ENCODE results near the gene KLHL29. TPM values are rescaled to one million over a fixed set of nuclear protein-coding genes. Genes with fewer than 3 reads are reported as not detected.

Gene KLHL29
- total RNA-seq, 1 experiment from 2014 or later: 2.4 TPM

DNA sequence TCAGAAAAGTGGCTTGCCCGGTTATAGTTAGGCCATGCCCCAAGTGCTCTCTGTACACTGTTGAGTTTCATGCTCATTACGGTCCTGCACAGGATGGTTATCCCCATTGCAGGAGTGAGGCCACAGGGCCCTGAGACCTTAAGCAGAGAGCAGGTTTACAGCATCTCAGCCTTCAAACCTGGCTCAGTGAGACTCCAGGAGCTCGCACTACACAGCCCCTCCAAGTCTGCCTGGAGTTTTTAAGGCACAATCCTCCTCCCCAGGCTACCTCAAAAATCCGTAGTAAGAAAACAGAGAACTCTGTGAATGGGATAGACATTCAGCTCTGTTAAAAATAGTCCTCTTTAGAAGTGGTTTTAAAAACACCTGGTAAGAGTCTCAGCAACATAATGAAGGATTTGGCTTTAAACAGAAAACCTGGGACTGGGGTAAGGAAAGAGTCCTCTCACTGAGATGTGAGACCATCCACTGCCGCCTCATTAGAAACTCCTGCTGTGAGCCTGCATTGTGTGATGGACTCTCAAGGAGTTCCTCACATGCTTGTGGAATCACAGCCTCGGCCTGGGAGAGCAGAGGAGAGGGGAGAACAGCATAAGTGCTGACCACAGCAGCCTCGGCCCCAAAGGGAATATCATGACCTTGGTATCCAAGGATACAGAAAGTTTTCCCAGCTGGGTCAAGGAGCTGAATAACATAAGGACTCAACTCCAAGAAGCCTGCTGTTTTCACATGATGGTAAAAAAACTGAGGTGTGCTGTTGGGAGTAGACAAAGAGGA, 327.2 kb downstream of the KLHL29 start:
- H3K9me3 Mint-ChIP-seq: no peaks in the 10 kb centered on the region
- peaks cover 20 to 29% of the 10 kb centered on the region in 2 experiments for H3K4me1 Mint-ChIP-seq
- peak; percentile 74 for DNase-seq
- TF ChIP-seq, protein P1, sequence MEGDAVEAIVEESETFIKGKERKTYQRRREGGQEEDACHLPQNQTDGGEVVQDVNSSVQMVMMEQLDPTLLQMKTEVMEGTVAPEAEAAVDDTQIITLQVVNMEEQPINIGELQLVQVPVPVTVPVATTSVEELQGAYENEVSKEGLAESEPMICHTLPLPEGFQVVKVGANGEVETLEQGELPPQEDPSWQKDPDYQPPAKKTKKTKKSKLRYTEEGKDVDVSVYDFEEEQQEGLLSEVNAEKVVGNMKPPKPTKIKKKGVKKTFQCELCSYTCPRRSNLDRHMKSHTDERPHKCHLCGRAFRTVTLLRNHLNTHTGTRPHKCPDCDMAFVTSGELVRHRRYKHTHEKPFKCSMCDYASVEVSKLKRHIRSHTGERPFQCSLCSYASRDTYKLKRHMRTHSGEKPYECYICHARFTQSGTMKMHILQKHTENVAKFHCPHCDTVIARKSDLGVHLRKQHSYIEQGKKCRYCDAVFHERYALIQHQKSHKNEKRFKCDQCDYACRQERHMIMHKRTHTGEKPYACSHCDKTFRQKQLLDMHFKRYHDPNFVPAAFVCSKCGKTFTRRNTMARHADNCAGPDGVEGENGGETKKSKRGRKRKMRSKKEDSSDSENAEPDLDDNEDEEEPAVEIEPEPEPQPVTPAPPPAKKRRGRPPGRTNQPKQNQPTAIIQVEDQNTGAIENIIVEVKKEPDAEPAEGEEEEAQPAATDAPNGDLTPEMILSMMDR (conservative IDR thresholded peaks at IDR 0.05): no peak
- H2BK120ac ChIP-seq (ENCODE audit: low read depth, low read length, poor library complexity, severe bottlenecking): no peak overlapping the region
- H3K18ac ChIP-seq (ENCODE audit: insufficient read length, low read depth, low read length): no peak overlapping the region
- H3K27ac ChIP-seq (ENCODE audit: insufficient read length, low read depth, low read length): no peak overlapping the region
- H4K8ac ChIP-seq (replicated peaks; ENCODE audit: insufficient read length, low read depth, low read length): no peak overlapping the region
- no peak overlapping the region; a peak in 1 of 5 replicates for H3K4me3 Mint-ChIP-seq
- no peaks in the 10 kb centered on the region for H3K23me2 ChIP-seq (ENCODE audit: insufficient read length, low read depth, low read length, poor library complexity, severe bottlenecking)
- no peak overlapping the region for H3K14ac ChIP-seq (ENCODE audit: insufficient read depth, low read length)
- H3K36me3 Mint-ChIP-seq (ENCODE audit: insufficient read depth in 1 of 3, low read depth in 3 of 3): peaks cover 0 to 2% (median 0%) of the 10 kb centered on the region in 3 experiments; a peak in 2 of 7 replicates
- no peak overlapping the region for H2BK15ac ChIP-seq (ENCODE audit: low read depth, low read length)
- no peak overlapping the region for H3T11ph ChIP-seq (ENCODE audit: low read length)
- H3K4me2 ChIP-seq (ENCODE audit: insufficient read depth, insufficient read length, low read length): no peak overlapping the region
- H3K27me3 ChIP-seq (ENCODE audit: insufficient read depth, low read length): no peaks in the 10 kb centered on the region
- H2BK12ac ChIP-seq (ENCODE audit: insufficient read length, low read depth, low read length): peak overlapping the region; percentile 80
- H3K9me3 ChIP-seq (ENCODE audit: control insufficient read depth, low read depth, low read length): no peaks in the 10 kb centered on the region
- no peak overlapping the region for H4K91ac ChIP-seq (ENCODE audit: insufficient read length, low read depth, low read length)
- H2AFZ ChIP-seq (ENCODE audit: low read length): no peak overlapping the region
- H2AK5ac ChIP-seq (ENCODE audit: insufficient read length, low read length): no peak overlapping the region
- no peaks in the 10 kb centered on the region for H3K27me3 Mint-ChIP-seq (ENCODE audit: low read depth)
- peak overlapping the region; percentile 84 to 94 (median 88); a peak in 5 of 7 replicates for H3K27ac Mint-ChIP-seq
- no peak overlapping the region for H2BK20ac ChIP-seq (ENCODE audit: low read depth, low read length, poor library complexity, severe bottlenecking)
- H4K5ac ChIP-seq (ENCODE audit: insufficient read length, low read depth, low read length): no peak overlapping the region
- H2BK5ac ChIP-seq (ENCODE audit: insufficient read length, low read length): no peak overlapping the region
- H3K4me1 ChIP-seq (ENCODE audit: insufficient read depth, low read length): peaks cover 6% of the 10 kb centered on the region
- no peak overlapping the region for H3K23ac ChIP-seq (ENCODE audit: insufficient read length, low read depth, low read length)
- H3K4ac ChIP-seq (ENCODE audit: low read depth, low read length): no peak overlapping the region
- H4K20me1 ChIP-seq (ENCODE audit: control insufficient read depth, insufficient read depth, insufficient read length): no peaks in the 10 kb centered on the region
- H3K9ac ChIP-seq (ENCODE audit: extremely low read depth, insufficient read length, low read length): no peak overlapping the region
- no CpG with 5 or more reads among the region's 7 CpGs for WGBS (ENCODE audit: extremely low coverage, insufficient read length, low lambda C conversion rate)
- H3K79me2 ChIP-seq (ENCODE audit: insufficient read depth, low read length): no peaks in the 10 kb centered on the region
- no peaks in the 10 kb centered on the region for H3K79me1 ChIP-seq (ENCODE audit: insufficient read depth, low read depth, low read length, poor library complexity, severe bottlenecking)
- no peak overlapping the region for H3K56ac ChIP-seq (ENCODE audit: insufficient read length, low read depth, low read length)
